Measurements from ENCODE around the gene TMED1. TPM values are rescaled to one million over a fixed set of nuclear protein-coding genes. Genes with fewer than 3 reads are reported as not detected.

TMED1 gene
- total and polyA plus RNA-seq, 2 donors from 2014 or later: 36.0 to 60.6 TPM

GRCh38 chr19:10846500-10847202 is 10.6 kb upstream of the TMED1 start:
- no peaks in the 10 kb centered on the region for H3K36me3 ChIP-seq (ENCODE audit: control insufficient read depth in 2 of 3, insufficient read depth in 3 of 3, low read length in 3 of 3)
- H3K27me3 ChIP-seq (ENCODE audit: control insufficient read depth, insufficient read depth, low read length): no peaks in the 10 kb centered on the region
- no peak overlapping the region for H3K4me3 ChIP-seq (ENCODE audit: low read length in 3 of 3)
- intact Hi-C loops (cut with DNase I): no loop called here
- H3K27ac ChIP-seq (ENCODE audit: low read depth in 2 of 2, low read length in 2 of 2): no peak overlapping the region
- TF ChIP-seq, protein P1, sequence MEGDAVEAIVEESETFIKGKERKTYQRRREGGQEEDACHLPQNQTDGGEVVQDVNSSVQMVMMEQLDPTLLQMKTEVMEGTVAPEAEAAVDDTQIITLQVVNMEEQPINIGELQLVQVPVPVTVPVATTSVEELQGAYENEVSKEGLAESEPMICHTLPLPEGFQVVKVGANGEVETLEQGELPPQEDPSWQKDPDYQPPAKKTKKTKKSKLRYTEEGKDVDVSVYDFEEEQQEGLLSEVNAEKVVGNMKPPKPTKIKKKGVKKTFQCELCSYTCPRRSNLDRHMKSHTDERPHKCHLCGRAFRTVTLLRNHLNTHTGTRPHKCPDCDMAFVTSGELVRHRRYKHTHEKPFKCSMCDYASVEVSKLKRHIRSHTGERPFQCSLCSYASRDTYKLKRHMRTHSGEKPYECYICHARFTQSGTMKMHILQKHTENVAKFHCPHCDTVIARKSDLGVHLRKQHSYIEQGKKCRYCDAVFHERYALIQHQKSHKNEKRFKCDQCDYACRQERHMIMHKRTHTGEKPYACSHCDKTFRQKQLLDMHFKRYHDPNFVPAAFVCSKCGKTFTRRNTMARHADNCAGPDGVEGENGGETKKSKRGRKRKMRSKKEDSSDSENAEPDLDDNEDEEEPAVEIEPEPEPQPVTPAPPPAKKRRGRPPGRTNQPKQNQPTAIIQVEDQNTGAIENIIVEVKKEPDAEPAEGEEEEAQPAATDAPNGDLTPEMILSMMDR (IDR thresholded peaks at IDR 0.05; ENCODE audit: borderline replicate concordance, extremely low read depth, insufficient read depth): no peak
- DNase-seq (no peak), FAIRE-seq (no peak)
- H3K4me1 ChIP-seq (ENCODE audit: control insufficient read depth in 2 of 3, insufficient read depth in 2 of 3, low read depth in 1 of 3, low read length in 3 of 3): no peaks in the 10 kb centered on the region
- peaks cover 0 to 8% (median 0%) of the 10 kb centered on the region in 3 donors for H3K9me3 ChIP-seq (ENCODE audit: control insufficient read depth in 2 of 3, insufficient read depth in 1 of 3, low read length in 3 of 3)
- H3K9ac ChIP-seq (ENCODE audit: low read length in 3 of 3): no peak overlapping the region

DNA sequence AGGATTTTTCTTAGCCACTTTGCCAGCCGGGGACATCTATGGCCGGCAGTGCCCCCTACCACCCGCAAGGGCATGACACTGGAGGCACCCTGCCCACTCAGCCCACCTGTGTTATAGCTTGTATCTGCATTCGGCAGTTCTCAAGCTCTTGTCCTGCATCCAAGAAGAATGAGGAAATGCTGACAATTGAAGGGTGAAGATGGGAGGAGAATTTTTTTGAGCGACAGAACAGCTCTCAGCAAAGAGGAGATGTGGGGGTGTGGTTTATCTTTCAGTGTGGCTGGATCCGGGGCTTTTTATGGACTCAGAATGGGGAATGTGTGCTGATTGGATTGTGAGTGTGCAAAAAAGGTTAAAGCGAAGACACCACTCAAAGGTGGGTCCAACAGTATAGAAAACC is 6.8 kb upstream of the TMED1 start:
- TF ChIP-seq, protein P1 (IDR thresholded peaks at IDR 0.05; ENCODE audit: borderline replicate concordance, extremely low read depth, insufficient read depth): no peak
- Histone ChIP-seq H3K27ac (ENCODE audit: low read depth in 2 of 2, low read length in 2 of 2) (no peak overlapping the region), H3K4me3 (ENCODE audit: low read length in 3 of 3) (no peak overlapping the region), H3K36me3 (ENCODE audit: control insufficient read depth in 2 of 3, insufficient read depth in 3 of 3, low read length in 3 of 3) (no peaks in the 10 kb centered on the region), H3K9ac (ENCODE audit: low read length in 3 of 3) (no peak overlapping the region), H3K9me3 (ENCODE audit: control insufficient read depth in 2 of 3, insufficient read depth in 1 of 3, low read length in 3 of 3) (peaks cover 0 to 8% (median 0%) of the 10 kb centered on the region in 3 donors), H3K27me3 (ENCODE audit: control insufficient read depth, insufficient read depth, low read length) (no peaks in the 10 kb centered on the region), H3K4me1 (ENCODE audit: control insufficient read depth in 2 of 3, insufficient read depth in 2 of 3, low read depth in 1 of 3, low read length in 3 of 3) (no peaks in the 10 kb centered on the region)
- FAIRE-seq: no peak
- intact Hi-C loops (cut with DNase I): no loop called here
- no peak for DNase-seq

GRCh38 chr19:10839114-10840050 is 3.4 kb upstream of the TMED1 start:
- peaks cover 0 to 7% (median 0%) of the 10 kb centered on the region in 3 donors for H3K9me3 ChIP-seq (ENCODE audit: control insufficient read depth in 2 of 3, insufficient read depth in 1 of 3, low read length in 3 of 3)
- TF ChIP-seq, protein P1 (IDR thresholded peaks at IDR 0.05; ENCODE audit: borderline replicate concordance, extremely low read depth, insufficient read depth): no peak
- peaks cover 0 to 10% (median 9%) of the 10 kb centered on the region in 3 donors for H3K4me1 ChIP-seq (ENCODE audit: control insufficient read depth in 2 of 3, insufficient read depth in 2 of 3, low read depth in 1 of 3, low read length in 3 of 3)
- no peaks in the 10 kb centered on the region for H3K36me3 ChIP-seq (ENCODE audit: control insufficient read depth in 2 of 3, insufficient read depth in 3 of 3, low read length in 3 of 3)
- no peak overlapping the region for H3K27ac ChIP-seq (ENCODE audit: low read depth in 2 of 2, low read length in 2 of 2)
- no peaks in the 10 kb centered on the region for H3K27me3 ChIP-seq (ENCODE audit: control insufficient read depth, insufficient read depth, low read length)
- intact Hi-C loops (cut with DNase I): no loop called here
- H3K9ac ChIP-seq (ENCODE audit: low read length in 3 of 3): no peak overlapping the region
- DNase-seq (no peak), FAIRE-seq (no peak)
- no peak overlapping the region for H3K4me3 ChIP-seq (ENCODE audit: low read length in 3 of 3)
